GM23338 (cell line): ENCODE measurements around the gene TFAP2B. TPM values are rescaled to one million over a fixed set of nuclear protein-coding genes. Genes with fewer than 3 reads are reported as not detected.

ENCODE experiments used
- ATAC-seq: fragments of 200-7000 bp; cut with Tn5 transposase; 3 replicates; pipeline ENCODE4 v1.9.1; 2020
- DNase-seq: peaks from one replicate; pipeline ENCODE4 v3.0.0-alpha.2; 2015; ENCODE audit warnings: low spot score
- H2AFZ ChIP-seq: fragments of 200-600 bp; sonication (generic); 2 replicates; pipeline ENCODE4 v1.8.0; 2016; ENCODE audit warnings: antibody characterized with exemption, mild to moderate bottlenecking, moderate library complexity
- H3F3A ChIP-seq: fragments of 200-600 bp; sonication (generic); replicated peaks from 2 replicates; pipeline ENCODE4 v1.8.0; 2017; ENCODE audit warnings: antibody characterized with exemption, mixed run types, low read depth
- H3K27ac ChIP-seq: fragments of 200-600 bp; sonication (generic); 2 replicates; pipeline ENCODE4 v1.6.1; 2016; ENCODE audit warnings: low read depth
- H3K27me3 ChIP-seq: fragments of 200-600 bp; sonication (generic); 2 replicates; pipeline ENCODE4 v1.8.0; 2016; ENCODE audit warnings: mild to moderate bottlenecking, mixed run types, moderate library complexity; ENCODE audit not compliant: insufficient read depth
- H3K36me3 ChIP-seq: fragments of 200-600 bp; sonication (generic); 2 replicates; pipeline ENCODE4 v1.8.0; 2016; ENCODE audit warnings: mild to moderate bottlenecking; ENCODE audit not compliant: insufficient read depth
- H3K4me1 ChIP-seq: fragments of 200-600 bp; sonication (generic); 2 replicates; pipeline ENCODE4 v1.8.0; 2016; ENCODE audit warnings: mild to moderate bottlenecking, moderate library complexity; ENCODE audit not compliant: insufficient read depth
- H3K4me2 ChIP-seq: fragments of 200-600 bp; sonication (generic); 2 replicates; pipeline ENCODE4 v1.7.1; 2017; ENCODE audit warnings: mixed run types
- H3K4me3 ChIP-seq: fragments of 200-600 bp; sonication (generic); 2 replicates; pipeline ENCODE4 v1.6.1; 2016; ENCODE audit warnings: mixed run types
- H3K79me2 ChIP-seq: fragments of 200-600 bp; sonication (generic); replicated peaks from 2 replicates; pipeline ENCODE4 v1.8.0; 2017; ENCODE audit warnings: mild to moderate bottlenecking; ENCODE audit not compliant: insufficient read depth
- H3K9me2 ChIP-seq: fragments of 200-600 bp; sonication (generic); 2 replicates; pipeline ENCODE4 v1.8.0; 2017; ENCODE audit not compliant: insufficient read depth
- H4K20me1 ChIP-seq: fragments of 200-600 bp; sonication (generic); replicated peaks from 2 replicates; pipeline ENCODE4 v1.8.0; 2017; ENCODE audit warnings: mild to moderate bottlenecking; ENCODE audit not compliant: insufficient read depth
- H3K27ac Mint-ChIP-seq: 2 replicates; pipeline ENCODE4 v1.8.0; 2020; ENCODE audit warnings: inconsistent platforms, mild to moderate bottlenecking, moderate library complexity, mixed read lengths
- H3K27me3 Mint-ChIP-seq: 3 replicates; pipeline ENCODE4 v1.8.0; 2022; ENCODE audit warnings: low read depth, mild to moderate bottlenecking, moderate library complexity, mixed read lengths, inconsistent platforms; ENCODE audit not compliant: insufficient read depth, poor library complexity
- H3K36me3 Mint-ChIP-seq: 3 replicates; pipeline ENCODE4 v1.8.0; 2021; ENCODE audit warnings: low read depth, mild to moderate bottlenecking, inconsistent platforms, moderate library complexity, mixed read lengths
- H3K4me1 Mint-ChIP-seq: 3 replicates; pipeline ENCODE4 v1.8.0; 2020; ENCODE audit warnings: mild to moderate bottlenecking, inconsistent platforms, mixed read lengths
- H3K4me3 Mint-ChIP-seq: 3 replicates; pipeline ENCODE4 v1.8.0; 2021; ENCODE audit warnings: moderate library complexity, mild to moderate bottlenecking, inconsistent platforms, mixed read lengths
- H3K9me3 Mint-ChIP-seq: 3 replicates; pipeline ENCODE4 v1.8.0; 2020; ENCODE audit warnings: moderate library complexity, mild to moderate bottlenecking, inconsistent platforms, mixed read lengths
- CTCF ChIP-seq, 2 experiments: fragments of 200-600 bp in 1 of 2; sonication (generic) in 1 of 2; conservative IDR thresholded peaks; 2 replicates each; pipeline versions ENCODE4 v1.5.1 to v1.6.1; 2016 to 2017; ENCODE audit warnings: antibody characterized with exemption in 2 of 2, low read depth in 2 of 2, mild to moderate bottlenecking in 2 of 2, moderate library complexity in 1 of 2
- ETS1 ChIP-seq: IDR thresholded peaks from 2 replicates; pipeline ENCODE4 v1.6.1; 2016; ENCODE audit warnings: antibody characterized with exemption
- EZH2 ChIP-seq: fragments of 200-600 bp; sonication (generic); IDR thresholded peaks from one replicate; pipeline ENCODE4 v1.8.0; 2017; ENCODE audit warnings: antibody characterized with exemption, mild to moderate bottlenecking, low read depth; ENCODE audit not compliant: unreplicated experiment
- EZH2phosphoT487 ChIP-seq: fragments of 200-600 bp; sonication (generic); IDR thresholded peaks from one replicate; pipeline ENCODE4 v1.8.1; 2018; ENCODE audit warnings: antibody characterized with exemption; ENCODE audit not compliant: unreplicated experiment
- POLR2AphosphoS5 ChIP-seq: IDR thresholded peaks from 2 replicates; pipeline ENCODE4 v1.6.1; 2016; ENCODE audit warnings: antibody characterized with exemption, low read depth
- REST ChIP-seq: IDR thresholded peaks from one replicate; pipeline ENCODE4 v1.6.1; 2018; ENCODE audit warnings: antibody characterized with exemption; ENCODE audit not compliant: unreplicated experiment
- STAT1 ChIP-seq: IDR thresholded peaks from one replicate; pipeline ENCODE4 v1.6.1; 2016; ENCODE audit warnings: antibody characterized with exemption; ENCODE audit not compliant: unreplicated experiment
- ZNF114 ChIP-seq: fragments of 250-450 bp; sonication (Bioruptor Pico); IDR thresholded peaks from 2 replicates; pipeline ENCODE4 v1.5.0; 2020; ENCODE audit warnings: mild to moderate bottlenecking, moderate library complexity
- ZNF331 ChIP-seq: fragments of 250-450 bp; sonication (Bioruptor Pico); IDR thresholded peaks from 2 replicates; pipeline ENCODE4 v1.5.0; 2020; ENCODE audit warnings: low read depth, mild to moderate bottlenecking, moderate library complexity
- polyA plus RNA-seq: library from polyadenylated mRNA; unstranded; fragments of >200 nt; fragmentation: Nextera tagmentation; extraction: Ambion mirVana; gene quantifications from 2 replicates; pipeline ENCODE4 v1.2.1, GENCODE V29; 2016
- total RNA-seq: library from RNA; depleted of rRNA; stranded (reverse); fragments of >200 nt; shearing (Covaris generic); gene quantifications from 2 replicates; pipeline ENCODE4 v1.2.3, GENCODE V29; 2014

The TFAP2B gene
- total and polyA plus RNA-seq, 2 experiments from 2014 or later: not detected

DNA sequence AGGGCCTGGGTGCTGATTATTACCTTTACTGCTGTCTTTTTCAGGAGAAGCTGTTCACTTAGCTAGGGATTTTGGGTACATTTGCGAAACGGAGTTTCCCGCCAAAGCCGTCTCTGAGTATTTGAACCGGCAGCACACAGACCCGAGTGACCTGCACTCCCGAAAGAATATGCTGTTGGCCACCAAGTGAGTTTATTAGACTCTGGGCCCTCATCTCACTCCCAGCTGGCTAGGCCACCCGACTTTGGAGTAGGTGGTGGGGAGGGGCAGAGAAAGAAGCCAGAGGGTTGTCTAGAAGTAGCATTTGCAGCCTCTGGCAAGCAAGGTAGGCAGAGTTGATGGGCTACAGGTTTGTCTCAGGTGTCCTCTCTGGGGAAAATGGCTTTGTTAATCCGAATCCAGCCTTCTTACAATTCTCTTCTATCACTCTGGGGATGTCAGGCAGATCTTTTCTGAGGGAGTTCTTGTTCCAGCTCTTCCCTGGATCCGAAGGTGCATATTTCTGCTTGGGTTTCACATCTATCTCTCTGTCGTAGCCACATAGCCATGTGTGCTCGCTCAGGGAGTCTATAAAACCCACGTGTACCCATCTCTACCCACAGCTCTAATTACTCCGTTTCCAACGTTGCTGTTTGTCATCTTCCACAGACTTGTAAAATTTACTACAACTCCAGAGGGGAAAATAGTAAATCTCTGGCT is 21.6 kb downstream of the TFAP2B start:
- no peak for DNase-seq

GRCh38 chr6:50840811-50841192 is 22.1 kb downstream of the TFAP2B start:
- Histone ChIP-seq H2AFZ (no peak overlapping the region), H3K4me3 (peak overlapping the region; percentile 27; the same call in 1 of the 2 replicates), H3K27ac (no peak overlapping the region), H3K79me2 (no peaks in the 10 kb centered on the region), H4K20me1 (peaks cover 29% of the 10 kb centered on the region), H3K4me1 (peaks cover 77% of the 10 kb centered on the region), H3F3A (peaks cover 32% of the 10 kb centered on the region), H3K36me3 (no peaks in the 10 kb centered on the region), H3K4me2 (peak overlapping the region; percentile 61), H3K9me2 (no peaks in the 10 kb centered on the region), H3K27me3 (peaks cover 100% of the 10 kb centered on the region)
- Mint-ChIP-seq H3K36me3 (no peaks in the 10 kb centered on the region), H3K4me3 (peak overlapping the region; percentile 29; the same call in 1 of the 3 replicates), H3K9me3 (no peaks in the 10 kb centered on the region; the same call in 2 of the 3 replicates), H3K27ac (no peak overlapping the region), H3K27me3 (peaks cover 99% of the 10 kb centered on the region), H3K4me1 (peaks cover 53% of the 10 kb centered on the region)
- DNase-seq (no peak), ATAC-seq (no peak)
- no peak for TF ChIP-seq STAT1
- TF ChIP-seq CTCF (conservative IDR thresholded peaks at IDR 0.05; ENCODE audit: low read depth in 2 of 2): no peak
- no peak for TF ChIP-seq ETS1
- TF ChIP-seq ZNF331 (CRISPR knock-in tag): no peak
- no peak for TF ChIP-seq REST
- TF ChIP-seq EZH2phosphoT487: peak; percentile 35
- peak; percentile 83 for TF ChIP-seq EZH2

More for the DNA sequence above, 21.6 kb downstream of the TFAP2B start:
- Mint-ChIP-seq H3K36me3 (no peaks in the 10 kb centered on the region), H3K27me3 (peaks cover 100% of the 10 kb centered on the region), H3K4me3 (peak overlapping the region; percentile 29; the same call in 1 of the 3 replicates), H3K4me1 (peaks cover 55% of the 10 kb centered on the region), H3K27ac (no peak overlapping the region), H3K9me3 (no peaks in the 10 kb centered on the region)
- peaks cover 100% of the 10 kb centered on the region for H3K27me3 ChIP-seq
- H3K79me2 ChIP-seq: no peaks in the 10 kb centered on the region
- peaks cover 32% of the 10 kb centered on the region for H3F3A ChIP-seq
- peak overlapping the region; percentile 61 for H3K4me2 ChIP-seq
- H4K20me1 ChIP-seq: peaks cover 34% of the 10 kb centered on the region
- no peak overlapping the region for H3K27ac ChIP-seq
- no peaks in the 10 kb centered on the region for H3K9me2 ChIP-seq
- peak overlapping the region; percentile 27; the same call in 1 of the 2 replicates for H3K4me3 ChIP-seq
- TF ChIP-seq STAT1: no peak
- TF ChIP-seq ETS1: no peak
- TF ChIP-seq EZH2: peak; percentile 96
- TF ChIP-seq ZNF114 (CRISPR knock-in tag): no peak
- TF ChIP-seq ZNF331 (CRISPR knock-in tag): no peak
- TF ChIP-seq POLR2AphosphoS5: no peak
- no peaks in the 10 kb centered on the region for H3K36me3 ChIP-seq
- peaks cover 82% of the 10 kb centered on the region for H3K4me1 ChIP-seq
- ATAC-seq: no peak
- no peak overlapping the region for H2AFZ ChIP-seq
